HepG2 (cell line): ENCODE data around the gene KLF13.

Experiments
- POLR2A ChIP-seq, 2 experiments: IDR thresholded peaks; 2 replicates each; pipeline ENCODE4 v1.6.1; 2011; ENCODE audit warnings: low read depth in 2 of 2, low read length in 2 of 2, mild to moderate bottlenecking in 1 of 2, moderate library complexity in 1 of 2; ENCODE audit not compliant: insufficient read depth in 1 of 2
- SRF ChIP-seq: IDR thresholded peaks from 2 replicates; pipeline ENCODE4 v1.6.1; 2011; ENCODE audit warnings: mild to moderate bottlenecking, low read depth, low read length, moderate library complexity
- STAT5B ChIP-seq: sonication (generic); formaldehyde crosslinking; IDR thresholded peaks from 2 replicates; pipeline ENCODE4 v1.4.0; 2020; ENCODE audit warnings: missing genetic modification reagents
- ZNF282 ChIP-seq: fragments of 450-650 bp; IDR thresholded peaks from 2 replicates; pipeline ENCODE4 v1.6.1; 2018; ENCODE audit not compliant: partially characterized antibody

GRCh38 chr15:31292391-31293015 lies 34.1 kb upstream of the KLF13 start:
- TF ChIP-seq POLR2A (IDR thresholded peaks at IDR 0.05; ENCODE audit: insufficient read depth in 1 of 2, low read depth in 2 of 2, low read length in 2 of 2) (no peak), SRF (no peak), STAT5B (no peak), ZNF282 (no peak)
